AG04450 (cell line): Measurements from ENCODE around the gene GDF10. TPM values are rescaled to one million over a fixed set of nuclear protein-coding genes. Genes with fewer than 3 reads are reported as not detected.
A peak's percentile ranks its signal among the peaks of the same experiment; 100 is the strongest.

ENCODE experiments used
- CTCF ChIA-PET: fragments of 300-600, 350-600 bp; formaldehyde crosslinking; extraction: SDS; loops from one replicate; lab custom pipeline; 2022; ENCODE audit warnings: antibody characterized with exemption, inconsistent platforms; lab: Charles Lee
- POLR2A ChIA-PET: fragments of 350-600 bp; formaldehyde crosslinking; extraction: SDS; loops from one replicate; lab custom pipeline; 2021; ENCODE audit warnings: antibody characterized with exemption, inconsistent platforms; lab: Yijun Ruan, JAX
- DNase-seq: peaks from one replicate; pipeline ENCODE4 v3.0.0-alpha.2; 2011; ENCODE audit warnings: low read depth, low spot score
- H3K27ac ChIP-seq: one replicate; pipeline ENCODE4 v1.5.1; 2012; ENCODE audit warnings: low read depth, low read length, control low read depth
- H3K27me3 ChIP-seq: one replicate; pipeline ENCODE4 v1.6.0; 2012; ENCODE audit warnings: low read length; ENCODE audit not compliant: control insufficient read depth, insufficient read depth
- H3K4me3 ChIP-seq: 2 replicates; pipeline ENCODE4 v1.5.1; 2011; ENCODE audit warnings: mild to moderate bottlenecking, low read depth, low read length, control low read depth
- H3K9me3 ChIP-seq: 2 replicates; pipeline ENCODE4 v1.5.1; 2012; ENCODE audit warnings: low read length; ENCODE audit not compliant: control insufficient read depth, insufficient read depth
- CTCF ChIP-seq: IDR thresholded peaks from 2 replicates; pipeline ENCODE4 v1.5.1; 2011; ENCODE audit warnings: low read depth, low read length, control low read depth, inconsistent platforms
- polyA plus RNA-seq: library from polyadenylated mRNA; depleted of rRNA; stranded (reverse); fragments of >200 nt; gene quantifications from 2 replicates; pipeline ENCODE4 v1.2.3, GENCODE V29; 2011

Gene GDF10
- polyA plus RNA-seq, 1 experiment, result 0.14 TPM

DNA sequence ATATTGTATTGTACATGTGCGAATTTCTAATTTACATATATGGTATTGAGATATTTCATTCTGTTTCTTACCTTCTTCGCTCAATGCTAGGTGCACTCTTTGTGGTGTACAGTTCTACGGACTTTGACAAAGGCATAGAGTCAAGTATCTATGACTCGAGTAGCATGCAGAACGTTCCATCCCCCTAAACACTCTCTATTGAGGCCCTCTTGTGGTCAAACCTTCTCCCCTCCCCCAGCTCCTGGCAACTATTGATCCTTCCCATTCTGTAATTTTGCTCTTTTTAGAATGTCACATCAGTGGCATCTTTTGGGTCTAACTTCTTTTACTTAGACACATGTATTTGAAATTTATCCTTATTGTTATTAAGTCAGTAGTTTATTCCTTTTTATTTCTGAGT, 30.7 kb upstream of the GDF10 start:
- ChIA-PET CTCF (no interaction called here), POLR2A (no interaction called here)
- peak; percentile 45 for TF ChIP-seq CTCF
- Histone ChIP-seq H3K27ac (no peak overlapping the region), H3K9me3 (peaks cover 6% of the 10 kb centered on the region; the same call in 1 of the 2 replicates), H3K27me3 (no peaks in the 10 kb centered on the region), H3K4me3 (no peak overlapping the region)
- no peak for DNase-seq

GRCh38 chr10:47276071-47276470, 23.9 kb upstream of the GDF10 start:
- Histone ChIP-seq H3K9me3 (no peaks in the 10 kb centered on the region), H3K4me3 (no peak overlapping the region), H3K27ac (no peak overlapping the region), H3K27me3 (peaks cover 2% of the 10 kb centered on the region)
- no peak for TF ChIP-seq CTCF
- DNase-seq, result no peak
- POLR2A ChIA-PET, result no interaction called here
- CTCF ChIA-PET, result interaction anchor here (1.0 kb wide), 1 partner anchor 9 kb away, joined by 3 read pairs; no protein-coding TSS in a partner anchor

DNA sequence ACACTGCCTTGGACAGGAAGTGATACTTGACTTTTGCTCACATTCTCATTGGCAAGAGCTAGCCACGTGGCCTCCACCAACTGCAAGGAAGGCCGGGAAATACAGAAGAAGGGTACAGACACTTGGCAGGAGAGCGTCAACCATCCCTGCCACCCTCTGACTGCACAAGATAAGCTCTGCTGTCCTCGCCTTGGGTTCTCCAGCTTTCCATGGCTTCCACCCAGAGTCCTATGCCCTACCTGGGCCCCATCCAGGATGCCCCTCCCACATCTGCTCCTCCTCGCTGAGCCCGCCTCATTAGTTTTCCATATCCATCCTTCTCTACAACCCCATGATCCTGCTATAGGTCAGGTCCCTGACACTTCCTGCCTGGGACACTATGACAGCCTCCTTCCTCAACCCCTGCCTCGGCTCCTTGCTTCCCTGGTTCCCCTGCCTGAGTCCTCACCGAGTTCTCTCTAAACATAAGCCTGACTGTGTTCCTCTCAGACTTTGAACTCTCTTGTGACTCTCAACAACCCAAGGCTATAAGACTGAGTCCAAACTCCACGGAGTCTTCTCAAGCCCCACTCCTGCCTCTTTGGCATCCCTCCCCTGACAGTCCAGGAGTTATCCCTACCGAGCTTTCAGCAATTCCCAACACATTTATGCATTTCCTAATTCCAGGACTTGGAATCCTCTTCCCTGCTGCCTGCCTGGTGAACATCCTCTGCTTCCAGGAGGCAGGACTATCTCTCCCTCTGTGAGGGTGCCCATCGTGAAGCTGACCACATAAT, 23.2 kb upstream of the GDF10 start:
- Histone ChIP-seq H3K27ac (no peak overlapping the region), H3K9me3 (no peaks in the 10 kb centered on the region), H3K4me3 (no peak overlapping the region), H3K27me3 (peaks cover 5% of the 10 kb centered on the region)
- ChIA-PET CTCF (interaction anchor here (1.0 kb wide), 1 partner anchor 10 kb away, joined by 3 read pairs; no protein-coding TSS in a partner anchor), POLR2A (no interaction called here)
- no peak for DNase-seq
- no peak for TF ChIP-seq CTCF

GRCh38 chr10:47277352-47278151, 22.4 kb upstream of the GDF10 start:
- no peak overlapping the region for H3K4me3 ChIP-seq
- no peaks in the 10 kb centered on the region for H3K9me3 ChIP-seq
- DNase-seq, result no peak
- peaks cover 9% of the 10 kb centered on the region for H3K27me3 ChIP-seq
- ChIA-PET CTCF (no interaction called here), POLR2A (no interaction called here)
- TF ChIP-seq CTCF, result no peak
- H3K27ac ChIP-seq, result no peak overlapping the region

DNA sequence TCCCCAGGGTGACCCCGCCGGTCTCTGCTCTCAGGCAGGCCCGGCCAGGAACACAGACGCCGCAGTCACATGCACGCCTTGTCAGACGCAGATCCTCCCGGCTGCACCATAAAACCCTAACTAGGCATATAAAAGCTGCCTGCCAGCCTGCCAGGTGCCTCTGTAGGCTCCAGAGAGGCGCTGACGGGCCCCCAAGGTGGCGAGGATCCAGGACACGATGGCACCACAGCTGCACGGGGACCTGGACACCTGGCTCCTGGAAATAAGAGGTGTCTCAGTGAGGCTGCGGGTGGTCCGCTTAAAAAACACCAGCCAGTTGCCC, 21.9 kb upstream of the GDF10 start:
- peaks cover 9% of the 10 kb centered on the region for H3K27me3 ChIP-seq
- CTCF ChIA-PET, result no interaction called here
- no peak overlapping the region for H3K4me3 ChIP-seq
- POLR2A ChIA-PET, result no interaction called here
- no peak overlapping the region for H3K27ac ChIP-seq
- DNase-seq, result no peak
- H3K9me3 ChIP-seq, result no peaks in the 10 kb centered on the region
- TF ChIP-seq CTCF, result no peak
